H9 (cell line): ENCODE results near the gene PDE1C. TPM values are rescaled to one million over a fixed set of nuclear protein-coding genes. Genes with fewer than 3 reads are reported as not detected.

ENCODE experiments used
- DNase-seq: peaks from one replicate; pipeline ENCODE4 v3.0.0-alpha.2; 2017
- H2AFZ ChIP-seq: one replicate; pipeline ENCODE4 v1.6.1; 2013; ENCODE audit warnings: mild to moderate bottlenecking, low read length, control low read depth, moderate library complexity
- H2AK5ac ChIP-seq: 2 replicates; pipeline ENCODE4 v1.6.1; 2013; ENCODE audit warnings: low read length, control low read depth, mixed read lengths; ENCODE audit not compliant: insufficient read length
- H2BK120ac ChIP-seq: one replicate; pipeline ENCODE4 v1.6.1; 2013; ENCODE audit warnings: low read depth, mild to moderate bottlenecking, low read length, control low read depth, inconsistent platforms; ENCODE audit not compliant: poor library complexity, severe bottlenecking
- H2BK12ac ChIP-seq: 2 replicates; pipeline ENCODE4 v1.6.1; 2013; ENCODE audit warnings: low read length, control low read depth, mixed read lengths, low read depth; ENCODE audit not compliant: insufficient read length
- H2BK15ac ChIP-seq: 2 replicates; pipeline ENCODE4 v1.6.1; 2013; ENCODE audit warnings: low read depth, low read length, control low read depth
- H2BK20ac ChIP-seq: one replicate; pipeline ENCODE4 v1.6.1; 2013; ENCODE audit warnings: low read depth, mild to moderate bottlenecking, low read length, control low read depth, inconsistent platforms; ENCODE audit not compliant: poor library complexity, severe bottlenecking
- H2BK5ac ChIP-seq: 2 replicates; pipeline ENCODE4 v1.6.1; 2013; ENCODE audit warnings: low read length, control low read depth, mixed read lengths; ENCODE audit not compliant: insufficient read length
- H3K14ac ChIP-seq: 2 replicates; pipeline ENCODE4 v1.6.1; 2013; ENCODE audit warnings: low read length, control low read depth; ENCODE audit not compliant: insufficient read depth
- H3K18ac ChIP-seq: 2 replicates; pipeline ENCODE4 v1.6.1; 2013; ENCODE audit warnings: low read depth, mild to moderate bottlenecking, mixed read lengths, low read length, control low read depth; ENCODE audit not compliant: insufficient read length
- H3K23ac ChIP-seq: 2 replicates; pipeline ENCODE4 v1.6.1; 2013; ENCODE audit warnings: low read length, control low read depth, mixed read lengths, low read depth; ENCODE audit not compliant: insufficient read length
- H3K23me2 ChIP-seq: 2 replicates; pipeline ENCODE4 v1.6.1; 2013; ENCODE audit warnings: low read depth, mild to moderate bottlenecking, mixed read lengths, low read length, control low read depth; ENCODE audit not compliant: insufficient read length, poor library complexity, severe bottlenecking
- H3K27ac ChIP-seq: 2 replicates; pipeline ENCODE4 v1.5.1; 2013; ENCODE audit warnings: low read length, control low read depth, mixed read lengths, low read depth; ENCODE audit not compliant: insufficient read length
- H3K27me3 ChIP-seq: 2 replicates; pipeline ENCODE4 v1.6.1; 2013; ENCODE audit warnings: low read length, control low read depth, inconsistent platforms; ENCODE audit not compliant: insufficient read depth
- H3K4ac ChIP-seq: 2 replicates; pipeline ENCODE4 v1.6.1; 2013; ENCODE audit warnings: low read depth, mild to moderate bottlenecking, control low read depth, inconsistent platforms, low read length, moderate library complexity
- H3K4me1 ChIP-seq: 2 replicates; pipeline ENCODE4 v1.6.1; 2013; ENCODE audit warnings: low read length, control low read depth, inconsistent platforms; ENCODE audit not compliant: insufficient read depth
- H3K4me2 ChIP-seq: 2 replicates; pipeline ENCODE4 v1.6.1; 2013; ENCODE audit warnings: low read length, control low read depth, mixed read lengths; ENCODE audit not compliant: insufficient read length, insufficient read depth
- H3K56ac ChIP-seq: 2 replicates; pipeline ENCODE4 v1.6.1; 2013; ENCODE audit warnings: low read depth, mild to moderate bottlenecking, mixed read lengths, low read length, control low read depth; ENCODE audit not compliant: insufficient read length
- H3K79me1 ChIP-seq: 2 replicates; pipeline ENCODE4 v1.6.1; 2013; ENCODE audit warnings: low read depth, mild to moderate bottlenecking, moderate library complexity, low read length, control low read depth, inconsistent platforms; ENCODE audit not compliant: insufficient read depth, poor library complexity, severe bottlenecking
- H3K79me2 ChIP-seq: 2 replicates; pipeline ENCODE4 v1.6.1; 2013; ENCODE audit warnings: low read length, control low read depth, inconsistent platforms; ENCODE audit not compliant: insufficient read depth
- H3K9ac ChIP-seq: 2 replicates; pipeline ENCODE4 v1.6.1; 2013; ENCODE audit warnings: low read length, control low read depth, mixed read lengths; ENCODE audit not compliant: insufficient read length; ENCODE audit errors: extremely low read depth
- H3K9me3 ChIP-seq: one replicate; pipeline ENCODE4 v1.6.1; 2013; ENCODE audit warnings: low read depth, low read length, inconsistent platforms; ENCODE audit not compliant: control insufficient read depth
- H3T11ph ChIP-seq: one replicate; pipeline ENCODE4 v1.6.1; 2013; ENCODE audit warnings: mild to moderate bottlenecking, low read length, control low read depth, inconsistent platforms
- H4K20me1 ChIP-seq: one replicate; pipeline ENCODE4 v1.6.1; 2013; ENCODE audit not compliant: control insufficient read depth, insufficient read length, insufficient read depth
- H4K5ac ChIP-seq: 2 replicates; pipeline ENCODE4 v1.6.1; 2013; ENCODE audit warnings: low read depth, mild to moderate bottlenecking, mixed read lengths, low read length, control low read depth; ENCODE audit not compliant: insufficient read length
- H4K8ac ChIP-seq: replicated peaks from 2 replicates; pipeline ENCODE4 v1.6.1; 2013; ENCODE audit warnings: low read length, control low read depth, mixed read lengths, low read depth; ENCODE audit not compliant: insufficient read length
- H4K91ac ChIP-seq: 2 replicates; pipeline ENCODE4 v1.6.1; 2013; ENCODE audit warnings: low read depth, mild to moderate bottlenecking, moderate library complexity, mixed read lengths, low read length, control low read depth; ENCODE audit not compliant: insufficient read length
- H3K27ac Mint-ChIP-seq, 3 experiments: 2 replicates in 2 of 3; 3 replicates in 1 of 3; pipeline ENCODE4 v1.8.0; 2020 to 2021; ENCODE audit warnings: mixed read lengths in 3 of 3, mild to moderate bottlenecking in 1 of 3, moderate library complexity in 1 of 3
- H3K27me3 Mint-ChIP-seq: 2 replicates; pipeline ENCODE4 v1.8.0; 2021; ENCODE audit warnings: low read depth, mild to moderate bottlenecking, moderate library complexity, mixed read lengths
- H3K36me3 Mint-ChIP-seq, 3 experiments: 2 replicates in 2 of 3; 3 replicates in 1 of 3; pipeline ENCODE4 v1.8.0; 2020 to 2021; ENCODE audit warnings: low read depth in 3 of 3, mixed read lengths in 3 of 3; ENCODE audit not compliant: insufficient read depth in 1 of 3
- H3K4me1 Mint-ChIP-seq, 2 experiments: 2 replicates each; pipeline ENCODE4 v1.8.0; 2020; ENCODE audit warnings: mixed read lengths in 2 of 2
- H3K4me3 Mint-ChIP-seq, 2 experiments: 2 replicates in 1 of 2; 3 replicates in 1 of 2; pipeline ENCODE4 v1.8.0; 2020 to 2021; ENCODE audit warnings: mild to moderate bottlenecking in 2 of 2, mixed read lengths in 2 of 2, moderate library complexity in 1 of 2
- H3K9me3 Mint-ChIP-seq, 2 experiments: 2 replicates in 1 of 2; 3 replicates in 1 of 2; pipeline ENCODE4 v1.8.0; 2020; ENCODE audit warnings: mild to moderate bottlenecking in 2 of 2, mixed read lengths in 2 of 2, moderate library complexity in 1 of 2
- WGBS: extraction: QIAGEN DNeasy Blood & Tissue Kit; methylation state at CpG from one replicate; pipeline ENCODE4 v1.1.7; 2013; ENCODE audit warnings: missing lambda C conversion rate, low lambda C conversion rate, mixed read lengths; ENCODE audit not compliant: insufficient read length; ENCODE audit errors: extremely low coverage; 5-methylcytosine and 5-hydroxymethylcytosine counted together
- total RNA-seq: library from RNA; stranded (reverse); gene quantifications from 2 replicates; pipeline ENCODE4 v1.2.1, GENCODE V29; 2021
- TF ChIP-seq, protein P1 (sequence below): fragments of 200-600 bp; sonication (generic); conservative IDR thresholded peaks from 3 replicates; pipeline ENCODE4 v1.8.0; 2021; ENCODE audit warnings: antibody characterized with exemption, mild to moderate bottlenecking

The PDE1C gene
- total RNA-seq, 1 experiment from 2014 or later = 0.17 TPM

DNA sequence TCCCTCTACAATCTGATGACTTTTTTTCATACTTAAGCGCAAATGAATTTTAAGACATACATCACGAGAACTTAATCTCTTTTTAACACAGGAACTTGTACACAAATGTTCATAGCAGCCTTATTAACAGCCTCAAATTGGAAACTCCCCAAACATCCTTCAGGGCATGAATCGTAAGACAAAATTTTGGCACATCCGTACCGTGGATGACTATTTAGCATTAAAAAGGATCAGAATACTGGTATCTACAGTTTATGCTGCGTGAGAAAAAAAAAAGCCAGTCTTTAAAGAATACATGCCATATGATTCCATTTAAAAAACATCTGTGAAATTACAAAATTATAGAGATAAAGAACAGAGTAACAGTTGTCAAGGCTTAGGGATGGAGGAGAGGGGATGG, 46.8 kb downstream of the PDE1C start:
- H3K4me1 Mint-ChIP-seq = no peaks in the 10 kb centered on the region
- no peak overlapping the region for H4K5ac ChIP-seq
- no peaks in the 10 kb centered on the region for H3K36me3 Mint-ChIP-seq
- WGBS = no CpG with 5 or more reads among the region's 6 CpGs
- H4K20me1 ChIP-seq = no peaks in the 10 kb centered on the region
- H3K4ac ChIP-seq = no peak overlapping the region
- no peak overlapping the region for H2BK5ac ChIP-seq
- H3K4me1 ChIP-seq = no peaks in the 10 kb centered on the region
- no peaks in the 10 kb centered on the region for H3K79me1 ChIP-seq
- no peak overlapping the region for H3T11ph ChIP-seq
- no peak overlapping the region for H3K27ac ChIP-seq
- H3K56ac ChIP-seq = no peak overlapping the region
- no peak overlapping the region for H3K23ac ChIP-seq
- H3K14ac ChIP-seq = no peak overlapping the region
- H2AFZ ChIP-seq = no peak overlapping the region
- peaks cover 0 to under 1% of the 10 kb centered on the region in 2 experiments; a peak in 1 of 5 replicates for H3K9me3 Mint-ChIP-seq
- H2BK20ac ChIP-seq = no peak overlapping the region
- no peak overlapping the region for H2BK15ac ChIP-seq
- no peaks in the 10 kb centered on the region for H3K79me2 ChIP-seq
- no peaks in the 10 kb centered on the region for H3K9me3 ChIP-seq
- no peaks in the 10 kb centered on the region for H3K27me3 ChIP-seq
- no peak overlapping the region for H2AK5ac ChIP-seq
- no peak overlapping the region for H2BK120ac ChIP-seq
- TF ChIP-seq, protein P1, sequence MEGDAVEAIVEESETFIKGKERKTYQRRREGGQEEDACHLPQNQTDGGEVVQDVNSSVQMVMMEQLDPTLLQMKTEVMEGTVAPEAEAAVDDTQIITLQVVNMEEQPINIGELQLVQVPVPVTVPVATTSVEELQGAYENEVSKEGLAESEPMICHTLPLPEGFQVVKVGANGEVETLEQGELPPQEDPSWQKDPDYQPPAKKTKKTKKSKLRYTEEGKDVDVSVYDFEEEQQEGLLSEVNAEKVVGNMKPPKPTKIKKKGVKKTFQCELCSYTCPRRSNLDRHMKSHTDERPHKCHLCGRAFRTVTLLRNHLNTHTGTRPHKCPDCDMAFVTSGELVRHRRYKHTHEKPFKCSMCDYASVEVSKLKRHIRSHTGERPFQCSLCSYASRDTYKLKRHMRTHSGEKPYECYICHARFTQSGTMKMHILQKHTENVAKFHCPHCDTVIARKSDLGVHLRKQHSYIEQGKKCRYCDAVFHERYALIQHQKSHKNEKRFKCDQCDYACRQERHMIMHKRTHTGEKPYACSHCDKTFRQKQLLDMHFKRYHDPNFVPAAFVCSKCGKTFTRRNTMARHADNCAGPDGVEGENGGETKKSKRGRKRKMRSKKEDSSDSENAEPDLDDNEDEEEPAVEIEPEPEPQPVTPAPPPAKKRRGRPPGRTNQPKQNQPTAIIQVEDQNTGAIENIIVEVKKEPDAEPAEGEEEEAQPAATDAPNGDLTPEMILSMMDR = no peak
- no peaks in the 10 kb centered on the region for H3K23me2 ChIP-seq
- H4K8ac ChIP-seq = no peak overlapping the region
- DNase-seq = no peak
- H2BK12ac ChIP-seq = no peak overlapping the region
- no peak overlapping the region for H3K4me2 ChIP-seq
- no peak overlapping the region for H3K4me3 Mint-ChIP-seq
- no peak overlapping the region for H3K9ac ChIP-seq
- no peak overlapping the region for H3K18ac ChIP-seq
- no peak overlapping the region for H4K91ac ChIP-seq
- peaks cover 9% of the 10 kb centered on the region for H3K27me3 Mint-ChIP-seq
- H3K27ac Mint-ChIP-seq = no peak overlapping the region
